Measurements from ENCODE around the gene PLEKHA6. TPM values are rescaled to one million over a fixed set of nuclear protein-coding genes. Genes with fewer than 3 reads are reported as not detected.

Gene PLEKHA6
- total RNA-seq, 6 donors from 2014 or later, result 3.3 to 6.9 (median 4.9) TPM

DNA sequence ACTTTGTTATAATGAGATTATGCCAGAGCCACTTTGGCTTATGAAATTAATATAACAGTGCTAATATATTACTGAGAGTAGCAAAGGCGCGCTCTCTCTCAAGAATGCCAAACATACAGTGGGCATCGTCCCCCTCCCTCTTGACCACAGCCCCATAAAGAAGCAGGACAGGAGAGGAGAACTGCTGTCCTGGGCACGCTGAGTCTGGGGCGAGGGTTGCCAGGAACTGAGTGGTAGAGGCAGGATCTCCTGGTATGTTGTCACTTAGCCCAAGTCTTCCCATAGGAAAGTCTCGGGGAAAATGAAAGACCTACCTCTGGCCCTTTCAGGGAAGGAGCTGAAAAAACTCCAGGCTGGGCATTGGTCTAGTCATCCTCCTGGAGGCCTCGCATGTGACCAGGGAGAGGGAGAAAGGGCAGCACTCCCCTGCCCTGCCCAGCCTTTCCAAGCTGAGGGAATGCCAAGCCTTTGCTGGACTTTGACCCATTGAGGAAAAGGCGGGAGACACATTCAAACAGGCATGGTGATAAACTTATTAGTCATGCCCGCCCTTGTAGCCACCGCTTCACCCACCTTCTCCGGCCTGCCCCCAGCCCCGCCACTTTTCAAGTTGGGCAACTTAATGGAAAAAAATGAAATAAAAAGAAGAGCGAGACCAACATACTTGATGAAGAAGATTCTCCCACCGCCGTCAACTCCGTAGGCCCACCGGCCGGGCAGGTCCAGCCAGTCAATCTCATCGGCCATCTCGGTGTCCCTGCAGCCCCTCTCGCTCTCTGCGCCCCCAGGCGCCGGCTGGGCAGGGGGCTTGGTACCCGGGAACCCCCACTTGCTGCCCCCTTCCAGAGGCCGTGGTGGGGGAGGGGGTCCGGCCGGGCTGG, 17.4 kb upstream of the PLEKHA6 start:
- 60 to 71% methylated on average over 23 to 28 of the region's 28 CpGs for WGBS, 2 donors
- no peak for DNase-seq
- Histone ChIP-seq H3K27ac (peak overlapping the region in 1 of 4 donors; percentile 13), H3K4me3 (peak overlapping the region; percentile 10 to 48 (median 40)), H3K9me3 (no peaks in the 10 kb centered on the region), H3K36me3 (no peaks in the 10 kb centered on the region), H3K4me1 (peaks cover 10 to 17% (median 13%) of the 10 kb centered on the region in 4 donors), H3K27me3 (peaks cover 0 to 8% (median 5%) of the 10 kb centered on the region in 4 donors)
- TF ChIP-seq POLR2A (IDR thresholded peaks at IDR 0.05) (no peak), POLR2AphosphoS5 (IDR thresholded peaks at IDR 0.05) (no peak), EP300 (IDR thresholded peaks at IDR 0.05) (no peak)
- TF ChIP-seq, protein P1, sequence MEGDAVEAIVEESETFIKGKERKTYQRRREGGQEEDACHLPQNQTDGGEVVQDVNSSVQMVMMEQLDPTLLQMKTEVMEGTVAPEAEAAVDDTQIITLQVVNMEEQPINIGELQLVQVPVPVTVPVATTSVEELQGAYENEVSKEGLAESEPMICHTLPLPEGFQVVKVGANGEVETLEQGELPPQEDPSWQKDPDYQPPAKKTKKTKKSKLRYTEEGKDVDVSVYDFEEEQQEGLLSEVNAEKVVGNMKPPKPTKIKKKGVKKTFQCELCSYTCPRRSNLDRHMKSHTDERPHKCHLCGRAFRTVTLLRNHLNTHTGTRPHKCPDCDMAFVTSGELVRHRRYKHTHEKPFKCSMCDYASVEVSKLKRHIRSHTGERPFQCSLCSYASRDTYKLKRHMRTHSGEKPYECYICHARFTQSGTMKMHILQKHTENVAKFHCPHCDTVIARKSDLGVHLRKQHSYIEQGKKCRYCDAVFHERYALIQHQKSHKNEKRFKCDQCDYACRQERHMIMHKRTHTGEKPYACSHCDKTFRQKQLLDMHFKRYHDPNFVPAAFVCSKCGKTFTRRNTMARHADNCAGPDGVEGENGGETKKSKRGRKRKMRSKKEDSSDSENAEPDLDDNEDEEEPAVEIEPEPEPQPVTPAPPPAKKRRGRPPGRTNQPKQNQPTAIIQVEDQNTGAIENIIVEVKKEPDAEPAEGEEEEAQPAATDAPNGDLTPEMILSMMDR (IDR thresholded peaks at IDR 0.05), result no peak
- no peak for ATAC-seq (ENCODE audit: low FRiP score in 2 of 2)

DNA sequence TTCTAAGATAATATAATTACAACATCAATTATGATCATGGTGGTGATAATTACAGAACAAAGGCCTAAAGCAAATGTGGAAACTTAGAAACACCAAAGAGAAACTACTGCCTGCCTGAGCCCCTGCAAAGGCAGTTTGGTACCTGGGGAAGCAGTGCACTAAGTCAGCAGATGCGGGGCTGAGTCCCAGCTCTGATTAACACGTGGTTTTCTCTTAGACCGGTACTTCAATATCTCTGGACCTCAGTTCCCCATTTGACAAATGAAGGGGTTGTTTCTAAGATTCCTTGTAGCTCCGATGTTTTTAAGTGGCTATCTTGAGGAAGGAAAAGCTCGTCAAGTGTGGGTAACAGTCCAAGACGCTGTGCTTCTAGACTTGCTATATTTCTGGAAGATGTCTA, 16.7 kb upstream of the PLEKHA6 start:
- DNase-seq (no peak), ATAC-seq (ENCODE audit: low FRiP score in 2 of 2) (no peak)
- H3K4me1 ChIP-seq, result peaks cover 10 to 17% (median 13%) of the 10 kb centered on the region in 4 donors
- TF ChIP-seq POLR2AphosphoS5 (IDR thresholded peaks at IDR 0.05), result no peak
- TF ChIP-seq, protein P1 (IDR thresholded peaks at IDR 0.05), result no peak
- no peak for TF ChIP-seq POLR2A (IDR thresholded peaks at IDR 0.05)
- no peak for TF ChIP-seq EP300 (IDR thresholded peaks at IDR 0.05)
- no peak overlapping the region for H3K27ac ChIP-seq
- H3K27me3 ChIP-seq, result peaks cover 0 to 8% (median 5%) of the 10 kb centered on the region in 4 donors
- WGBS, 2 donors, result 39 to 61% methylated on average over 6 of the region's 6 CpGs
- H3K9me3 ChIP-seq, result no peaks in the 10 kb centered on the region
- no peak overlapping the region for H3K4me3 ChIP-seq
- H3K36me3 ChIP-seq, result no peaks in the 10 kb centered on the region

DNA sequence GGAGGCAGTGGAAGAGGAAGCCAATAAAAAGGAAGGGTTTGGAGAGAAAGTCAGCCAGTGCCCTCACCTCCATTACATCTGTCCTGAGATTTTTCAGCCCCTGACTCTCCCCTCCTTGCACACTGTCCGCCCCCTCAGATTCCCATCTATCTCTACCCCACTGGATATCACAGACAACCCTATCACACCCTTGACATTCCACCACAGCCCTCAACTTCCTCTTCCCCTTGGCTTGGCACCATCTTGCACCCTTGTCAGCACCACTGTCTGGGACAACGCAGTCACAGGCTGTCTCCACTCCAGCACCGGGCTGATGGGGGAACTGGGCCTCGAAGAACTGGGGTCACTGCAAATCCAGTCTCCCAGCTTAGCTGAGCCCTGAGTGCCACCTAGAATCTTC, 14.2 kb upstream of the PLEKHA6 start:
- H3K27ac ChIP-seq, result no peak overlapping the region
- TF ChIP-seq, protein P1 (IDR thresholded peaks at IDR 0.05), result no peak
- TF ChIP-seq POLR2AphosphoS5 (IDR thresholded peaks at IDR 0.05) (no peak), POLR2A (IDR thresholded peaks at IDR 0.05) (no peak)
- no peak for ATAC-seq (ENCODE audit: low FRiP score in 2 of 2)
- WGBS, 2 donors, result 74 to 83% methylated on average over 4 of the region's 4 CpGs
- no peaks in the 10 kb centered on the region for H3K36me3 ChIP-seq
- no peaks in the 10 kb centered on the region for H3K9me3 ChIP-seq
- no peak for DNase-seq
- H3K4me1 ChIP-seq, result peaks cover 10 to 17% (median 13%) of the 10 kb centered on the region in 4 donors
- peaks cover 0 to 8% (median 5%) of the 10 kb centered on the region in 4 donors for H3K27me3 ChIP-seq
- H3K4me3 ChIP-seq, result no peak overlapping the region

DNA sequence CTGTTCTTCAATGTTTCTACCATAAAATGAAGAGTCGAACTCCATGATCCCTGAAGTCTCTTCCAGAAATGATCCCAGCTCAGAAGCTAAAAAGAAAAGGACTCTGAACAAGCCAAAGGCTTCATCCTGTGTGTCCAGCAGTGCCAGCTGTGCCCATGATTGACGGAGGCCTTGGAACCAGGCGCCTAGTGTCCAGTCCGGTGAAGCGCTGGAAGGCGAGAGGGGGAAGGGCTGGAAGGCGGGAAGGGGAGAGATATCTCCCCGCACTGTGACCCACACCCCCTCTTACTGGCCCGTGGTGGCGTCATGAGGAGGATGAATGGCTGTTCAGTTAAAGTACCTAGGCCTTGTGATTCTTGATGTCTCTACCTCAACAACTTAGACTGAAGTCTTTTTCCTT, 10.4 kb upstream of the PLEKHA6 start:
- DNase-seq, result no peak
- WGBS, 2 donors, result 85 to 86% methylated on average over 10 of the region's 10 CpGs
- no peak for ATAC-seq (ENCODE audit: low FRiP score in 2 of 2)

More for the DNA sequence above, 10.4 kb upstream of the PLEKHA6 start:
- H3K27me3 ChIP-seq, result no peaks in the 10 kb centered on the region
- H3K27ac ChIP-seq, result no peak overlapping the region
- no peaks in the 10 kb centered on the region for H3K4me1 ChIP-seq
- TF ChIP-seq POLR2AphosphoS5 (IDR thresholded peaks at IDR 0.05) (no peak), EP300 (IDR thresholded peaks at IDR 0.05) (no peak)
- TF ChIP-seq, protein P1 (IDR thresholded peaks at IDR 0.05), result no peak
- H3K36me3 ChIP-seq, result no peaks in the 10 kb centered on the region
- H3K4me3 ChIP-seq, result no peak overlapping the region
- no peaks in the 10 kb centered on the region for H3K9me3 ChIP-seq
